ENCODE results near the gene GPC6. TPM values are rescaled to one million over a fixed set of nuclear protein-coding genes. Genes with fewer than 3 reads are reported as not detected.

Gene GPC6
- total RNA-seq, 1 donor from 2014 or later = 42.9 TPM

- H3K4me2 ChIP-seq = no peak overlapping the region
Measured at GRCh38 chr13:93963266-93964145, 736.9 kb downstream of the GPC6 start.

GRCh38 chr13:93964146-93964512 lies 737.5 kb downstream of the GPC6 start:
- no peak overlapping the region for H3K4me3 Mint-ChIP-seq
- Histone ChIP-seq H2AFZ (replicated peaks) (no peak overlapping the region), H3K9me3 (ENCODE audit: low read depth) (no peaks in the 10 kb centered on the region), H3K36me3 (no peaks in the 10 kb centered on the region), H3F3A (ENCODE audit: low read depth) (no peaks in the 10 kb centered on the region), H3K9ac (no peak overlapping the region), H3K27me3 (no peaks in the 10 kb centered on the region), H3K4me1 (no peaks in the 10 kb centered on the region), H3K27ac (no peak overlapping the region), H4K20me1 (ENCODE audit: low read depth) (no peaks in the 10 kb centered on the region), H3K79me2 (ENCODE audit: low read depth) (no peaks in the 10 kb centered on the region), H3K4me3 (no peak overlapping the region), H3K4me2 (no peak overlapping the region)
- H3K9me3 Mint-ChIP-seq = no peaks in the 10 kb centered on the region
- no peaks in the 10 kb centered on the region for H3K4me1 Mint-ChIP-seq
- no peaks in the 10 kb centered on the region for H3K36me3 Mint-ChIP-seq
- H3K27ac Mint-ChIP-seq = no peak overlapping the region
- DNase-seq (ENCODE audit: low spot score) = no peak
- no peaks in the 10 kb centered on the region for H3K27me3 Mint-ChIP-seq (ENCODE audit: insufficient read depth, low read depth)
- TF ChIP-seq EZH2 (IDR thresholded peaks at IDR 0.05) (no peak), CTCF (IDR thresholded peaks at IDR 0.05) (no peak), EZH2phosphoT487 (IDR thresholded peaks at IDR 0.05) (no peak)

More at GRCh38 chr13:93963266-93964145, 736.9 kb downstream of the GPC6 start:
- Histone ChIP-seq H3K27ac (no peak overlapping the region), H3K79me2 (ENCODE audit: low read depth) (no peaks in the 10 kb centered on the region), H3K9me3 (ENCODE audit: low read depth) (no peaks in the 10 kb centered on the region), H4K20me1 (ENCODE audit: low read depth) (no peaks in the 10 kb centered on the region), H2AFZ (replicated peaks) (no peak overlapping the region), H3K9ac (no peak overlapping the region), H3K27me3 (no peaks in the 10 kb centered on the region), H3F3A (ENCODE audit: low read depth) (no peaks in the 10 kb centered on the region), H3K4me1 (no peaks in the 10 kb centered on the region), H3K36me3 (no peaks in the 10 kb centered on the region), H3K4me3 (no peak overlapping the region)
- no peaks in the 10 kb centered on the region for H3K36me3 Mint-ChIP-seq
- H3K4me1 Mint-ChIP-seq = no peaks in the 10 kb centered on the region
- TF ChIP-seq EZH2 (IDR thresholded peaks at IDR 0.05) = no peak
- TF ChIP-seq CTCF (IDR thresholded peaks at IDR 0.05) = no peak
- no peak for TF ChIP-seq EZH2phosphoT487 (IDR thresholded peaks at IDR 0.05)
- no peak overlapping the region for H3K4me3 Mint-ChIP-seq
- H3K27ac Mint-ChIP-seq = no peak overlapping the region
- no peaks in the 10 kb centered on the region for H3K27me3 Mint-ChIP-seq (ENCODE audit: insufficient read depth, low read depth)
- DNase-seq (ENCODE audit: low spot score) = no peak
- no peaks in the 10 kb centered on the region for H3K9me3 Mint-ChIP-seq

DNA sequence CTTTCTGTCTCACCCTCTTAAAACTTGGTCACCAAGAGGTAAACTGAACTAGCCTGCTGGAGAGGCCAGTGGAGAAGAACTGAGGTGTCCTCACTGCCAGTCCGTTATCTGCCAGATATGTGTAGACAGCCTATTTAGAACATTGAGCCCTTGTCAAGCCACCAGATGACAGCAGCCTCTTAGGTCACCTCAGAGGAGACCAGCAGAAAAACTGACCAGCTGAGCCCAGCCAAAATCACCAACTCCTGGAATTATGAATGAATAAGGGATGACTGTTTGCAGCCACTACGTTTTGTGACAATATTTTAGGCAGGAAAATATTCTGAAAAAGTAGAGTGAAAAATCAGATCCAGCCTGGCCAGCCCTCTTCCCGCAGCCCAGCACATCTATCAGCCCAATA lies 739.0 kb downstream of the GPC6 start:
- Histone ChIP-seq H3K4me1 (no peaks in the 10 kb centered on the region), H3K4me3 (no peak overlapping the region), H3K27me3 (no peaks in the 10 kb centered on the region), H3K9ac (no peak overlapping the region), H2AFZ (replicated peaks) (no peak overlapping the region), H3F3A (ENCODE audit: low read depth) (no peaks in the 10 kb centered on the region), H3K36me3 (no peaks in the 10 kb centered on the region), H3K4me2 (no peak overlapping the region), H3K79me2 (ENCODE audit: low read depth) (no peaks in the 10 kb centered on the region), H3K27ac (no peak overlapping the region), H3K9me3 (ENCODE audit: low read depth) (no peaks in the 10 kb centered on the region), H4K20me1 (ENCODE audit: low read depth) (no peaks in the 10 kb centered on the region)
- no peaks in the 10 kb centered on the region for H3K4me1 Mint-ChIP-seq
- no peak overlapping the region for H3K4me3 Mint-ChIP-seq
- H3K9me3 Mint-ChIP-seq = no peaks in the 10 kb centered on the region
- no peak overlapping the region for H3K27ac Mint-ChIP-seq
- H3K36me3 Mint-ChIP-seq = no peaks in the 10 kb centered on the region
- TF ChIP-seq EZH2 (IDR thresholded peaks at IDR 0.05) (no peak), CTCF (IDR thresholded peaks at IDR 0.05) (no peak), EZH2phosphoT487 (IDR thresholded peaks at IDR 0.05) (no peak)
- DNase-seq (ENCODE audit: low spot score) = no peak
- no peaks in the 10 kb centered on the region for H3K27me3 Mint-ChIP-seq (ENCODE audit: insufficient read depth, low read depth)

Measured in neural progenitor cell (in vitro differentiated cells).